CD4-positive, CD25-positive, alpha-beta regulatory T cell (primary cell): ENCODE measurements around the gene PAX2. TPM values are rescaled to one million over a fixed set of nuclear protein-coding genes. Genes with fewer than 3 reads are reported as not detected.
A peak's percentile ranks its signal among the peaks of the same experiment; 100 is the strongest.

ENCODE experiments used
- ATAC-seq, 2 donors: fragments of 150-1000 bp; cut with Tn5 transposase; one replicate each; pipeline ENCODE4 v1.10.0; 2021; ENCODE audit warnings: low read depth in 2 of 2, moderate number of reproducible peaks in 2 of 2, moderate library complexity in 1 of 2
- DNase-seq, 3 donors: peaks; one replicate each; pipeline versions ENCODE4 v3.0.0 to v3.0.0-alpha.2; 2012 to 2022; ENCODE audit warnings: mixed read lengths in 1 of 3
- H3K27ac ChIP-seq: one replicate; pipeline ENCODE4 v1.7.0; 2013; ENCODE audit warnings: mild to moderate bottlenecking, low read length; ENCODE audit not compliant: insufficient read depth, poor library complexity, severe bottlenecking
- H3K27me3 ChIP-seq: one replicate; pipeline ENCODE4 v1.7.0; 2013; ENCODE audit warnings: low read length; ENCODE audit not compliant: control insufficient read depth, insufficient read depth
- H3K36me3 ChIP-seq: one replicate; pipeline ENCODE4 v1.7.0; 2013; ENCODE audit warnings: mild to moderate bottlenecking, low read length, moderate library complexity; ENCODE audit not compliant: control insufficient read depth, insufficient read depth
- H3K4me1 ChIP-seq: 2 replicates; pipeline ENCODE4 v1.7.0; 2013; ENCODE audit warnings: mild to moderate bottlenecking, low read length; ENCODE audit not compliant: insufficient read depth, control insufficient read depth, poor library complexity, severe bottlenecking
- H3K4me3 ChIP-seq: one replicate; pipeline ENCODE4 v1.7.0; 2013; ENCODE audit warnings: low read depth, mild to moderate bottlenecking, low read length, moderate library complexity
- H3K9me3 ChIP-seq, 2 experiments: 1 replicate in 1 of 2; 2 replicates in 1 of 2; pipeline ENCODE4 v1.7.0; 2013; ENCODE audit warnings: low read length in 2 of 2, mild to moderate bottlenecking in 1 of 2, moderate library complexity in 1 of 2; ENCODE audit not compliant: control insufficient read depth in 2 of 2
- H3K27ac Mint-ChIP-seq, 3 donors: one replicate each; pipeline ENCODE4 v1.8.0; 2020 to 2022; ENCODE audit warnings: mild to moderate bottlenecking in 3 of 3, mixed read lengths in 3 of 3, moderate library complexity in 2 of 3
- H3K27me3 Mint-ChIP-seq: one replicate; pipeline ENCODE4 v1.8.0; 2022; ENCODE audit warnings: mild to moderate bottlenecking, mixed read lengths
- H3K36me3 Mint-ChIP-seq: one replicate; pipeline ENCODE4 v1.8.0; 2020; ENCODE audit warnings: mixed read lengths
- H3K4me1 Mint-ChIP-seq, 4 donors: one replicate each; pipeline ENCODE4 v1.8.0; 2020 to 2022; ENCODE audit warnings: mixed read lengths in 4 of 4, mild to moderate bottlenecking in 1 of 4
- H3K4me3 Mint-ChIP-seq, 4 donors: one replicate each; pipeline ENCODE4 v1.8.0; 2020 to 2022; ENCODE audit warnings: mild to moderate bottlenecking in 4 of 4, mixed read lengths in 4 of 4, moderate library complexity in 3 of 4
- H3K9me3 Mint-ChIP-seq, 7 donors: one replicate each; pipeline ENCODE4 v1.8.0; 2020 to 2022; ENCODE audit warnings: mixed read lengths in 7 of 7, mild to moderate bottlenecking in 3 of 7, moderate library complexity in 2 of 7
- polyA plus RNA-seq, 4 donors: library from polyadenylated mRNA; unstranded; fragments of 300-500 nt; fragmentation: Illumina TruSeq; gene quantifications; one replicate each; pipeline ENCODE4 v1.2.3, GENCODE V29; 2021
- total RNA-seq: library from RNA; stranded (reverse); gene quantifications from one replicate; pipeline ENCODE4 v1.2.3, GENCODE V29; 2022

The PAX2 gene
- total and polyA plus RNA-seq, 5 donors from 2014 or later: 0.08 TPM; not detected in 4

GRCh38 chr10:100773646-100774045 is 28.3 kb downstream of the PAX2 start:
- no peak overlapping the region for H3K27ac Mint-ChIP-seq
- ATAC-seq (no peak), DNase-seq (no peak)
- no peaks in the 10 kb centered on the region for H3K4me1 Mint-ChIP-seq
- peaks cover 0 to 2% (median 0%) of the 10 kb centered on the region in 7 donors for H3K9me3 Mint-ChIP-seq
- no peaks in the 10 kb centered on the region for H3K4me1 ChIP-seq
- no peaks in the 10 kb centered on the region for H3K36me3 Mint-ChIP-seq
- no peak overlapping the region for H3K4me3 Mint-ChIP-seq
- no peaks in the 10 kb centered on the region for H3K9me3 ChIP-seq
- H3K27me3 Mint-ChIP-seq: peaks cover 38% of the 10 kb centered on the region
- H3K27ac ChIP-seq: no peak overlapping the region
- H3K36me3 ChIP-seq: no peaks in the 10 kb centered on the region
- peaks cover 4% of the 10 kb centered on the region for H3K27me3 ChIP-seq
- H3K4me3 ChIP-seq: no peak overlapping the region

- Mint-ChIP-seq H3K9me3 (peaks cover 0 to 2% (median 0%) of the 10 kb centered on the region in 7 donors), H3K27me3 (peaks cover 42% of the 10 kb centered on the region), H3K36me3 (no peaks in the 10 kb centered on the region), H3K4me1 (no peaks in the 10 kb centered on the region), H3K4me3 (no peak overlapping the region), H3K27ac (no peak overlapping the region)
- ATAC-seq (no peak), DNase-seq (no peak)
- Histone ChIP-seq H3K9me3 (no peaks in the 10 kb centered on the region), H3K4me1 (no peaks in the 10 kb centered on the region), H3K36me3 (no peaks in the 10 kb centered on the region), H3K4me3 (no peak overlapping the region), H3K27ac (no peak overlapping the region), H3K27me3 (peaks cover 4% of the 10 kb centered on the region)
Measured at GRCh38 chr10:100774223-100774622, 28.8 kb downstream of the PAX2 start.

- ATAC-seq (no peak), DNase-seq (no peak)
- Histone ChIP-seq H3K4me3 (no peak overlapping the region), H3K27ac (no peak overlapping the region), H3K4me1 (no peaks in the 10 kb centered on the region), H3K27me3 (peaks cover 4% of the 10 kb centered on the region), H3K9me3 (no peaks in the 10 kb centered on the region), H3K36me3 (no peaks in the 10 kb centered on the region)
- Mint-ChIP-seq H3K27ac (no peak overlapping the region), H3K36me3 (no peaks in the 10 kb centered on the region), H3K4me1 (no peaks in the 10 kb centered on the region), H3K27me3 (peaks cover 44% of the 10 kb centered on the region), H3K4me3 (no peak overlapping the region), H3K9me3 (peaks cover 0 to 2% (median 0%) of the 10 kb centered on the region in 7 donors)
Measured at GRCh38 chr10:100774876-100775275, 29.5 kb downstream of the PAX2 start.

GRCh38 chr10:100775386-100775785 is 30.0 kb downstream of the PAX2 start:
- Mint-ChIP-seq H3K27me3 (peaks cover 43% of the 10 kb centered on the region), H3K9me3 (peaks cover 0 to 2% (median 0%) of the 10 kb centered on the region in 7 donors), H3K27ac (no peak overlapping the region), H3K4me1 (no peaks in the 10 kb centered on the region), H3K36me3 (no peaks in the 10 kb centered on the region), H3K4me3 (no peak overlapping the region)
- ATAC-seq: no peak
- H3K36me3 ChIP-seq: no peaks in the 10 kb centered on the region
- H3K9me3 ChIP-seq: no peaks in the 10 kb centered on the region
- no peak overlapping the region for H3K27ac ChIP-seq
- no peak overlapping the region for H3K4me3 ChIP-seq
- H3K4me1 ChIP-seq: no peaks in the 10 kb centered on the region
- no peak for DNase-seq
- peaks cover 4% of the 10 kb centered on the region for H3K27me3 ChIP-seq

- ATAC-seq: no peak
Measured at GRCh38 chr10:100775871-100776270, 30.5 kb downstream of the PAX2 start.

GRCh38 chr10:100776671-100777070 is 31.3 kb downstream of the PAX2 start:
- Mint-ChIP-seq H3K9me3 (peaks cover 0 to 2% (median 0%) of the 10 kb centered on the region in 7 donors), H3K36me3 (no peaks in the 10 kb centered on the region), H3K4me1 (no peaks in the 10 kb centered on the region), H3K27ac (peak overlapping the region in 1 of 3 donors; percentile 30), H3K27me3 (peaks cover 43% of the 10 kb centered on the region), H3K4me3 (no peak overlapping the region)
- Histone ChIP-seq H3K27ac (no peak overlapping the region), H3K9me3 (no peaks in the 10 kb centered on the region), H3K4me1 (no peaks in the 10 kb centered on the region), H3K36me3 (no peaks in the 10 kb centered on the region), H3K4me3 (no peak overlapping the region), H3K27me3 (peaks cover 4% of the 10 kb centered on the region)
- ATAC-seq (no peak), DNase-seq (no peak)

More at GRCh38 chr10:100775871-100776270, 30.5 kb downstream of the PAX2 start:
- Histone ChIP-seq H3K4me3 (no peak overlapping the region), H3K27me3 (peaks cover 4% of the 10 kb centered on the region), H3K36me3 (no peaks in the 10 kb centered on the region), H3K27ac (no peak overlapping the region), H3K9me3 (no peaks in the 10 kb centered on the region), H3K4me1 (no peaks in the 10 kb centered on the region)
- Mint-ChIP-seq H3K4me3 (no peak overlapping the region), H3K9me3 (peaks cover 0 to 2% (median 0%) of the 10 kb centered on the region in 7 donors), H3K27ac (no peak overlapping the region), H3K36me3 (no peaks in the 10 kb centered on the region), H3K27me3 (peaks cover 43% of the 10 kb centered on the region), H3K4me1 (no peaks in the 10 kb centered on the region)
- DNase-seq: no peak

- Histone ChIP-seq H3K4me1 (no peaks in the 10 kb centered on the region), H3K27ac (no peak overlapping the region), H3K27me3 (peaks cover 4% of the 10 kb centered on the region), H3K4me3 (no peak overlapping the region), H3K36me3 (no peaks in the 10 kb centered on the region), H3K9me3 (no peaks in the 10 kb centered on the region)
- Mint-ChIP-seq H3K36me3 (peaks cover 4% of the 10 kb centered on the region), H3K27ac (no peak overlapping the region), H3K4me3 (no peak overlapping the region), H3K9me3 (peaks cover 0 to 2% (median 0%) of the 10 kb centered on the region in 7 donors), H3K27me3 (peaks cover 27% of the 10 kb centered on the region), H3K4me1 (no peaks in the 10 kb centered on the region)
- no peak for ATAC-seq
- no peak for DNase-seq
Measured at GRCh38 chr10:100779329-100779728, 33.9 kb downstream of the PAX2 start.

- H3K36me3 ChIP-seq: no peaks in the 10 kb centered on the region
- DNase-seq (no peak), ATAC-seq (no peak)
- Mint-ChIP-seq H3K27ac (no peak overlapping the region), H3K4me3 (no peak overlapping the region), H3K9me3 (peaks cover 0 to 2% (median 0%) of the 10 kb centered on the region in 7 donors), H3K4me1 (no peaks in the 10 kb centered on the region), H3K27me3 (peaks cover 22% of the 10 kb centered on the region), H3K36me3 (peaks cover 4% of the 10 kb centered on the region)
- H3K9me3 ChIP-seq: no peaks in the 10 kb centered on the region
- no peak overlapping the region for H3K4me3 ChIP-seq
- H3K27me3 ChIP-seq: peaks cover 4% of the 10 kb centered on the region
- no peak overlapping the region for H3K27ac ChIP-seq
- no peaks in the 10 kb centered on the region for H3K4me1 ChIP-seq
Measured at GRCh38 chr10:100780324-100780723, 34.9 kb downstream of the PAX2 start.
